Natural killer cell (primary cell): Measurements from ENCODE around the gene CFAP70. TPM values are rescaled to one million over a fixed set of nuclear protein-coding genes. Genes with fewer than 3 reads are reported as not detected.

Experiments
- ATAC-seq, 3 donors: fragments of 150-1000 bp in 2 of 3; fragments of 200-7000 bp in 1 of 3; cut with Tn5 transposase; 1 replicate in 1 of 3; 2 replicates in 2 of 3; pipeline ENCODE4 v1.10.0; 2021; ENCODE audit warnings: mild to moderate bottlenecking in 2 of 3, moderate library complexity in 2 of 3
- DNase-seq, 2 donors: peaks; one replicate each; pipeline versions ENCODE4 v3.0.0 to v3.0.0-alpha.2; 2013 to 2021; ENCODE audit warnings: mixed read lengths in 1 of 2
- H3K27ac ChIP-seq: one replicate; pipeline ENCODE4 v1.5.1; 2013; ENCODE audit warnings: mild to moderate bottlenecking, low read length
- H3K27me3 ChIP-seq: one replicate; pipeline ENCODE4 v1.6.1; 2013; ENCODE audit warnings: low read length; ENCODE audit not compliant: control insufficient read depth, insufficient read depth
- H3K36me3 ChIP-seq: one replicate; pipeline ENCODE4 v1.6.1; 2013; ENCODE audit warnings: low read length; ENCODE audit not compliant: control insufficient read depth, insufficient read depth
- H3K4me1 ChIP-seq: one replicate; pipeline ENCODE4 v1.6.1; 2013; ENCODE audit warnings: low read length; ENCODE audit not compliant: control insufficient read depth, insufficient read depth
- H3K4me3 ChIP-seq: one replicate; pipeline ENCODE4 v1.5.1; 2013; ENCODE audit warnings: low read length
- H3K9me3 ChIP-seq: one replicate; pipeline ENCODE4 v1.6.1; 2013; ENCODE audit warnings: low read length; ENCODE audit not compliant: control insufficient read depth, insufficient read depth
- H3K27ac Mint-ChIP-seq, 2 donors: one replicate each; pipeline ENCODE4 v1.8.0; 2022; ENCODE audit warnings: mild to moderate bottlenecking in 2 of 2, mixed read lengths in 2 of 2, moderate library complexity in 1 of 2
- H3K27me3 Mint-ChIP-seq, 2 donors: one replicate each; pipeline ENCODE4 v1.8.0; 2022; ENCODE audit warnings: low read depth in 2 of 2, mixed read lengths in 2 of 2
- H3K36me3 Mint-ChIP-seq: one replicate; pipeline ENCODE4 v1.8.0; 2022; ENCODE audit warnings: mixed read lengths
- H3K4me1 Mint-ChIP-seq, 2 donors: one replicate each; pipeline ENCODE4 v1.8.0; 2022; ENCODE audit warnings: mixed read lengths in 2 of 2
- H3K4me3 Mint-ChIP-seq: one replicate; pipeline ENCODE4 v1.8.0; 2022; ENCODE audit warnings: mild to moderate bottlenecking, moderate library complexity, mixed read lengths
- H3K9me3 Mint-ChIP-seq, 2 donors: one replicate each; pipeline ENCODE4 v1.8.0; 2022; ENCODE audit warnings: mixed read lengths in 2 of 2
- WGBS: methylation state at CpG from one replicate; pipeline ENCODE4 v1.1.7; 2013; ENCODE audit warnings: missing lambda C conversion rate; ENCODE audit not compliant: insufficient coverage; 5-methylcytosine and 5-hydroxymethylcytosine counted together
- intact Hi-C: fragments of 100-400 bp; cut with micrococcal nuclease; formaldehyde crosslinking; loops from one replicate; pipeline ENCODE4 v1.14.2; 2022
- total RNA-seq, 4 donors: library from RNA; stranded (reverse); fragments of 120-200 nt in 1 of 4; gene quantifications; one replicate each; pipeline versions ENCODE4 v1.2.3 to v1.2.4, GENCODE V29; 2013 to 2022
- TF ChIP-seq, protein P1 (sequence below): fragments of 200-600 bp; IDR thresholded peaks from one replicate; pipeline ENCODE4 v1.8.0; 2022; ENCODE audit warnings: antibody characterized with exemption

Gene CFAP70
- total RNA-seq, 3 donors from 2014 or later (not counting 1 experiment from before 2014, with no cell fraction given) = 0.28 to 2.9 (median 0.95) TPM

GRCh38 chr10:73205890-73206289 lies 152.8 kb downstream of the CFAP70 start:
- Mint-ChIP-seq H3K4me3 (no peak overlapping the region), H3K9me3 (no peaks in the 10 kb centered on the region), H3K27ac (no peak overlapping the region), H3K36me3 (no peaks in the 10 kb centered on the region), H3K4me1 (no peaks in the 10 kb centered on the region), H3K27me3 (no peaks in the 10 kb centered on the region)
- Histone ChIP-seq H3K9me3 (no peaks in the 10 kb centered on the region), H3K36me3 (peaks cover 3% of the 10 kb centered on the region), H3K4me3 (no peak overlapping the region), H3K27me3 (no peaks in the 10 kb centered on the region), H3K4me1 (no peaks in the 10 kb centered on the region), H3K27ac (no peak overlapping the region)
- WGBS = 95% methylated on average over 1 of the region's 1 CpG
- ATAC-seq (no peak), DNase-seq (no peak)
- intact Hi-C loops = no loop called here
- TF ChIP-seq, protein P1, sequence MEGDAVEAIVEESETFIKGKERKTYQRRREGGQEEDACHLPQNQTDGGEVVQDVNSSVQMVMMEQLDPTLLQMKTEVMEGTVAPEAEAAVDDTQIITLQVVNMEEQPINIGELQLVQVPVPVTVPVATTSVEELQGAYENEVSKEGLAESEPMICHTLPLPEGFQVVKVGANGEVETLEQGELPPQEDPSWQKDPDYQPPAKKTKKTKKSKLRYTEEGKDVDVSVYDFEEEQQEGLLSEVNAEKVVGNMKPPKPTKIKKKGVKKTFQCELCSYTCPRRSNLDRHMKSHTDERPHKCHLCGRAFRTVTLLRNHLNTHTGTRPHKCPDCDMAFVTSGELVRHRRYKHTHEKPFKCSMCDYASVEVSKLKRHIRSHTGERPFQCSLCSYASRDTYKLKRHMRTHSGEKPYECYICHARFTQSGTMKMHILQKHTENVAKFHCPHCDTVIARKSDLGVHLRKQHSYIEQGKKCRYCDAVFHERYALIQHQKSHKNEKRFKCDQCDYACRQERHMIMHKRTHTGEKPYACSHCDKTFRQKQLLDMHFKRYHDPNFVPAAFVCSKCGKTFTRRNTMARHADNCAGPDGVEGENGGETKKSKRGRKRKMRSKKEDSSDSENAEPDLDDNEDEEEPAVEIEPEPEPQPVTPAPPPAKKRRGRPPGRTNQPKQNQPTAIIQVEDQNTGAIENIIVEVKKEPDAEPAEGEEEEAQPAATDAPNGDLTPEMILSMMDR = no peak

GRCh38 chr10:73205081-73205480 lies 153.6 kb downstream of the CFAP70 start:
- Histone ChIP-seq H3K9me3 (no peaks in the 10 kb centered on the region), H3K36me3 (peaks cover 3% of the 10 kb centered on the region), H3K4me3 (no peak overlapping the region), H3K4me1 (no peaks in the 10 kb centered on the region), H3K27me3 (no peaks in the 10 kb centered on the region), H3K27ac (no peak overlapping the region)
- Mint-ChIP-seq H3K4me1 (no peaks in the 10 kb centered on the region), H3K9me3 (no peaks in the 10 kb centered on the region), H3K36me3 (no peaks in the 10 kb centered on the region), H3K4me3 (no peak overlapping the region), H3K27me3 (no peaks in the 10 kb centered on the region), H3K27ac (no peak overlapping the region)
- intact Hi-C loops = no loop called here
- 87% methylated on average over 3 of the region's 3 CpGs for WGBS
- ATAC-seq = no peak
- TF ChIP-seq, protein P1 = no peak
- no peak for DNase-seq

Other genes starting within 250 kb of the CFAP70 start
- gene NUDT13, start 248.4 kb downstream of the CFAP70 start, total RNA-seq = 1 to 10 TPM in 1 of 3 donors, under 1 TPM in 2; 0.35 to 1.3 (median 0.65) TPM
- gene ECD, start 190.9 kb downstream of the CFAP70 start, total RNA-seq = 10 to 100 TPM; 48.4 to 53.6 (median 52.1) TPM
- gene FAM149B1, start 190.7 kb downstream of the CFAP70 start, total RNA-seq = 10 to 100 TPM; 12.7 to 17.6 (median 12.8) TPM
- gene DNAJC9, start 111.6 kb downstream of the CFAP70 start, total RNA-seq = 10 to 100 TPM; 14.1 to 19.0 (median 17.4) TPM
- 10 to 100 TPM; 28.2 to 39.4 (median 31.4) TPM for gene MRPS16, start 106.2 kb downstream of the CFAP70 start, total RNA-seq
- gene ANXA7, start 55.2 kb upstream of the CFAP70 start, total RNA-seq = 10 to 100 TPM; 61.0 to 82.0 (median 72.5) TPM
- gene MSS51, start 74.7 kb upstream of the CFAP70 start, total RNA-seq = 1 to 10 TPM; 3.1 to 4.8 (median 4.5) TPM
- 10 to 100 TPM; 38.7 to 49.9 (median 41.2) TPM for gene PPP3CB, start 137.2 kb upstream of the CFAP70 start, total RNA-seq
- 10 to 100 TPM in 1 of 3 donors, 1 to 10 TPM in 2; 4.4 to 10.2 (median 5.5) TPM for gene USP54, start 232.5 kb upstream of the CFAP70 start, total RNA-seq